GM23338 (cell line): ENCODE results near the gene CHST6. TPM values are rescaled to one million over a fixed set of nuclear protein-coding genes. Genes with fewer than 3 reads are reported as not detected.

ENCODE experiments used
- ATAC-seq: fragments of 200-7000 bp; cut with Tn5 transposase; 3 replicates; pipeline ENCODE4 v1.9.1; 2020
- DNase-seq: peaks from one replicate; pipeline ENCODE4 v3.0.0-alpha.2; 2015; ENCODE audit warnings: low spot score
- H2AFZ ChIP-seq: fragments of 200-600 bp; sonication (generic); 2 replicates; pipeline ENCODE4 v1.8.0; 2016; ENCODE audit warnings: antibody characterized with exemption, mild to moderate bottlenecking, moderate library complexity
- H3F3A ChIP-seq: fragments of 200-600 bp; sonication (generic); replicated peaks from 2 replicates; pipeline ENCODE4 v1.8.0; 2017; ENCODE audit warnings: antibody characterized with exemption, mixed run types, low read depth
- H3K27ac ChIP-seq: fragments of 200-600 bp; sonication (generic); 2 replicates; pipeline ENCODE4 v1.6.1; 2016; ENCODE audit warnings: low read depth
- H3K27me3 ChIP-seq: fragments of 200-600 bp; sonication (generic); 2 replicates; pipeline ENCODE4 v1.8.0; 2016; ENCODE audit warnings: mild to moderate bottlenecking, mixed run types, moderate library complexity; ENCODE audit not compliant: insufficient read depth
- H3K36me3 ChIP-seq: fragments of 200-600 bp; sonication (generic); 2 replicates; pipeline ENCODE4 v1.8.0; 2016; ENCODE audit warnings: mild to moderate bottlenecking; ENCODE audit not compliant: insufficient read depth
- H3K4me1 ChIP-seq: fragments of 200-600 bp; sonication (generic); 2 replicates; pipeline ENCODE4 v1.8.0; 2016; ENCODE audit warnings: mild to moderate bottlenecking, moderate library complexity; ENCODE audit not compliant: insufficient read depth
- H3K4me2 ChIP-seq: fragments of 200-600 bp; sonication (generic); 2 replicates; pipeline ENCODE4 v1.7.1; 2017; ENCODE audit warnings: mixed run types
- H3K4me3 ChIP-seq: fragments of 200-600 bp; sonication (generic); 2 replicates; pipeline ENCODE4 v1.6.1; 2016; ENCODE audit warnings: mixed run types
- H3K79me2 ChIP-seq: fragments of 200-600 bp; sonication (generic); replicated peaks from 2 replicates; pipeline ENCODE4 v1.8.0; 2017; ENCODE audit warnings: mild to moderate bottlenecking; ENCODE audit not compliant: insufficient read depth
- H3K9me2 ChIP-seq: fragments of 200-600 bp; sonication (generic); 2 replicates; pipeline ENCODE4 v1.8.0; 2017; ENCODE audit not compliant: insufficient read depth
- H4K20me1 ChIP-seq: fragments of 200-600 bp; sonication (generic); replicated peaks from 2 replicates; pipeline ENCODE4 v1.8.0; 2017; ENCODE audit warnings: mild to moderate bottlenecking; ENCODE audit not compliant: insufficient read depth
- H3K27ac Mint-ChIP-seq: 2 replicates; pipeline ENCODE4 v1.8.0; 2020; ENCODE audit warnings: inconsistent platforms, mild to moderate bottlenecking, moderate library complexity, mixed read lengths
- H3K27me3 Mint-ChIP-seq: 3 replicates; pipeline ENCODE4 v1.8.0; 2022; ENCODE audit warnings: low read depth, mild to moderate bottlenecking, moderate library complexity, mixed read lengths, inconsistent platforms; ENCODE audit not compliant: insufficient read depth, poor library complexity
- H3K36me3 Mint-ChIP-seq: 3 replicates; pipeline ENCODE4 v1.8.0; 2021; ENCODE audit warnings: low read depth, mild to moderate bottlenecking, inconsistent platforms, moderate library complexity, mixed read lengths
- H3K4me1 Mint-ChIP-seq: 3 replicates; pipeline ENCODE4 v1.8.0; 2020; ENCODE audit warnings: mild to moderate bottlenecking, inconsistent platforms, mixed read lengths
- H3K4me3 Mint-ChIP-seq: 3 replicates; pipeline ENCODE4 v1.8.0; 2021; ENCODE audit warnings: moderate library complexity, mild to moderate bottlenecking, inconsistent platforms, mixed read lengths
- H3K9me3 Mint-ChIP-seq: 3 replicates; pipeline ENCODE4 v1.8.0; 2020; ENCODE audit warnings: moderate library complexity, mild to moderate bottlenecking, inconsistent platforms, mixed read lengths
- CREB1 ChIP-seq: fragments of 250-450 bp; sonication (Bioruptor Pico); IDR thresholded peaks from 2 replicates; pipeline ENCODE4 v1.5.0; 2020; ENCODE audit warnings: low read depth, mild to moderate bottlenecking, moderate library complexity
- CTCF ChIP-seq, 2 experiments: fragments of 200-600 bp in 1 of 2; sonication (generic) in 1 of 2; conservative IDR thresholded peaks; 2 replicates each; pipeline versions ENCODE4 v1.5.1 to v1.6.1; 2016 to 2017; ENCODE audit warnings: antibody characterized with exemption in 2 of 2, low read depth in 2 of 2, mild to moderate bottlenecking in 2 of 2, moderate library complexity in 1 of 2
- EZH2 ChIP-seq: fragments of 200-600 bp; sonication (generic); IDR thresholded peaks from one replicate; pipeline ENCODE4 v1.8.0; 2017; ENCODE audit warnings: antibody characterized with exemption, mild to moderate bottlenecking, low read depth; ENCODE audit not compliant: unreplicated experiment
- EZH2phosphoT487 ChIP-seq: fragments of 200-600 bp; sonication (generic); IDR thresholded peaks from one replicate; pipeline ENCODE4 v1.8.1; 2018; ENCODE audit warnings: antibody characterized with exemption; ENCODE audit not compliant: unreplicated experiment
- JUNB ChIP-seq: IDR thresholded peaks from one replicate; pipeline ENCODE4 v1.6.1; 2016; ENCODE audit warnings: antibody characterized with exemption; ENCODE audit not compliant: unreplicated experiment
- NANOG ChIP-seq: IDR thresholded peaks from 2 replicates; pipeline ENCODE4 v1.6.1; 2016; ENCODE audit warnings: antibody characterized with exemption, borderline replicate concordance
- POLR2AphosphoS5 ChIP-seq: IDR thresholded peaks from 2 replicates; pipeline ENCODE4 v1.6.1; 2016; ENCODE audit warnings: antibody characterized with exemption, low read depth
- REST ChIP-seq: IDR thresholded peaks from one replicate; pipeline ENCODE4 v1.6.1; 2018; ENCODE audit warnings: antibody characterized with exemption; ENCODE audit not compliant: unreplicated experiment
- STAT1 ChIP-seq: IDR thresholded peaks from one replicate; pipeline ENCODE4 v1.6.1; 2016; ENCODE audit warnings: antibody characterized with exemption; ENCODE audit not compliant: unreplicated experiment
- ZNF114 ChIP-seq: fragments of 250-450 bp; sonication (Bioruptor Pico); IDR thresholded peaks from 2 replicates; pipeline ENCODE4 v1.5.0; 2020; ENCODE audit warnings: mild to moderate bottlenecking, moderate library complexity
- ZNF331 ChIP-seq: fragments of 250-450 bp; sonication (Bioruptor Pico); IDR thresholded peaks from 2 replicates; pipeline ENCODE4 v1.5.0; 2020; ENCODE audit warnings: low read depth, mild to moderate bottlenecking, moderate library complexity
- ZNF462 ChIP-seq: fragments of 250-450 bp; sonication (Bioruptor Pico); IDR thresholded peaks from 2 replicates; pipeline ENCODE4 v1.5.0; 2020; ENCODE audit warnings: mild to moderate bottlenecking, moderate library complexity
- polyA plus RNA-seq: library from polyadenylated mRNA; unstranded; fragments of >200 nt; fragmentation: Nextera tagmentation; extraction: Ambion mirVana; gene quantifications from 2 replicates; pipeline ENCODE4 v1.2.1, GENCODE V29; 2016
- total RNA-seq: library from RNA; depleted of rRNA; stranded (reverse); fragments of >200 nt; shearing (Covaris generic); gene quantifications from 2 replicates; pipeline ENCODE4 v1.2.3, GENCODE V29; 2014
- TF ChIP-seq, protein P1 (sequence below): IDR thresholded peaks from 2 replicates; pipeline ENCODE4 v1.6.1; 2016; ENCODE audit warnings: antibody characterized with exemption

Gene CHST6
- total and polyA plus RNA-seq, 2 experiments from 2014 or later: 2.7 to 22.2 TPM

GRCh38 chr16:75475420-75475847, 19.8 kb downstream of the CHST6 start:
- H3K4me3 Mint-ChIP-seq: no peak overlapping the region
- DNase-seq (no peak), ATAC-seq (no peak)
- H3K4me1 Mint-ChIP-seq: peaks cover 12% of the 10 kb centered on the region
- no peak for TF ChIP-seq ZNF462
- TF ChIP-seq ZNF114: no peak
- TF ChIP-seq, protein P1, sequence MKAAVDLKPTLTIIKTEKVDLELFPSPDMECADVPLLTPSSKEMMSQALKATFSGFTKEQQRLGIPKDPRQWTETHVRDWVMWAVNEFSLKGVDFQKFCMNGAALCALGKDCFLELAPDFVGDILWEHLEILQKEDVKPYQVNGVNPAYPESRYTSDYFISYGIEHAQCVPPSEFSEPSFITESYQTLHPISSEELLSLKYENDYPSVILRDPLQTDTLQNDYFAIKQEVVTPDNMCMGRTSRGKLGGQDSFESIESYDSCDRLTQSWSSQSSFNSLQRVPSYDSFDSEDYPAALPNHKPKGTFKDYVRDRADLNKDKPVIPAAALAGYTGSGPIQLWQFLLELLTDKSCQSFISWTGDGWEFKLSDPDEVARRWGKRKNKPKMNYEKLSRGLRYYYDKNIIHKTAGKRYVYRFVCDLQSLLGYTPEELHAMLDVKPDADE: no peak
- no peak for TF ChIP-seq STAT1
- TF ChIP-seq POLR2AphosphoS5: no peak
- TF ChIP-seq REST: no peak
- no peak for TF ChIP-seq EZH2phosphoT487
- no peak for TF ChIP-seq CTCF (conservative IDR thresholded peaks at IDR 0.05; ENCODE audit: low read depth in 2 of 2)
- TF ChIP-seq EZH2: no peak
- TF ChIP-seq CREB1 (CRISPR knock-in tag): no peak
- TF ChIP-seq JUNB: no peak
- no peak for TF ChIP-seq ZNF331 (CRISPR knock-in tag)
- TF ChIP-seq NANOG: no peak
- Histone ChIP-seq H2AFZ (no peak overlapping the region), H4K20me1 (no peaks in the 10 kb centered on the region; the same call in 1 of the 2 replicates), H3K4me2 (no peak overlapping the region), H3K4me1 (no peaks in the 10 kb centered on the region), H3K36me3 (no peaks in the 10 kb centered on the region), H3K4me3 (no peak overlapping the region), H3F3A (no peaks in the 10 kb centered on the region), H3K27ac (peak overlapping the region; percentile 19; the same call in 1 of the 2 replicates), H3K79me2 (no peaks in the 10 kb centered on the region), H3K27me3 (no peaks in the 10 kb centered on the region), H3K9me2 (no peaks in the 10 kb centered on the region; the same call in 1 of the 2 replicates)
- no peaks in the 10 kb centered on the region; the same call in 2 of the 3 replicates for H3K9me3 Mint-ChIP-seq
- H3K36me3 Mint-ChIP-seq: peaks cover 32% of the 10 kb centered on the region
- peaks cover 16% of the 10 kb centered on the region for H3K27me3 Mint-ChIP-seq
- H3K27ac Mint-ChIP-seq: no peak overlapping the region
